ENCODE measurements around the gene FOXA1. TPM values are rescaled to one million over a fixed set of nuclear protein-coding genes. Genes with fewer than 3 reads are reported as not detected.

Gene FOXA1
- total RNA-seq, 1 donor from 2014 or later, result not detected

DNA sequence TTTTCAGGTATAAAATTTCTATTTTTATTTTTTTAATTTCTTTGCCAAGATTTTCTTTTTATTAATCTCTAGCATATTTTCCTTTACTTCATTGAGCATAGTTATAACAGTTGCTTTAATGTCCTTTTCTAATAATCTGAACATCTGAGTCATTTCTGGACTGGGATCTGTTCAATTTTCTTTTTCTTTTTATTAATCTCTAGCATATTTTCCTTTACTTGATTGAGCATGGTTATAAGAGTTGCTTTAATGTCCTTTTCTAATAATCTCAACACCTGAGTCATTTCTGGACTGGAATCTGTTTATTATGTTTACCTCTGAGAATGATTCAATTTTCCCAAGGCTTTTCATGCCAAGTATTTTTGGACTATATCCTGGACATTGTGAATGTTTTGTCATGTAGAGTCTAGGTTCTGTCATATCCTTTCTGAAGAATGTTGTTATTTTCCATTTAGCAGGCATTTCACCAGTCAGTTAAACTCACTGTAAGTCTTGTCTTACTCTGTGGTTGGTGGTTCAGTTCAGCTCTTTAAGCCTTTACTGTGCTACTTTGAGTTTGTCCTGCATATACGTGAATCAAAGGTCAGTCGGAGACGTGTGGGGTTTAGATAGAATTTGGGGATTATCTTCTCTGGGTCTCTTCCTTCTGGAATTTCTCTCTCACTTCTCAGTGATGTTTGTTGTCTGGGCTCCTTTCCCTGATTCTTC lies 20.7 kb upstream of the FOXA1 start:
- H3K4me3 Mint-ChIP-seq (ENCODE audit: unreplicated experiment), result no peak overlapping the region
- no peak for DNase-seq
- no peak overlapping the region for H3K27ac Mint-ChIP-seq (ENCODE audit: unreplicated experiment)
- TF ChIP-seq, protein P1, sequence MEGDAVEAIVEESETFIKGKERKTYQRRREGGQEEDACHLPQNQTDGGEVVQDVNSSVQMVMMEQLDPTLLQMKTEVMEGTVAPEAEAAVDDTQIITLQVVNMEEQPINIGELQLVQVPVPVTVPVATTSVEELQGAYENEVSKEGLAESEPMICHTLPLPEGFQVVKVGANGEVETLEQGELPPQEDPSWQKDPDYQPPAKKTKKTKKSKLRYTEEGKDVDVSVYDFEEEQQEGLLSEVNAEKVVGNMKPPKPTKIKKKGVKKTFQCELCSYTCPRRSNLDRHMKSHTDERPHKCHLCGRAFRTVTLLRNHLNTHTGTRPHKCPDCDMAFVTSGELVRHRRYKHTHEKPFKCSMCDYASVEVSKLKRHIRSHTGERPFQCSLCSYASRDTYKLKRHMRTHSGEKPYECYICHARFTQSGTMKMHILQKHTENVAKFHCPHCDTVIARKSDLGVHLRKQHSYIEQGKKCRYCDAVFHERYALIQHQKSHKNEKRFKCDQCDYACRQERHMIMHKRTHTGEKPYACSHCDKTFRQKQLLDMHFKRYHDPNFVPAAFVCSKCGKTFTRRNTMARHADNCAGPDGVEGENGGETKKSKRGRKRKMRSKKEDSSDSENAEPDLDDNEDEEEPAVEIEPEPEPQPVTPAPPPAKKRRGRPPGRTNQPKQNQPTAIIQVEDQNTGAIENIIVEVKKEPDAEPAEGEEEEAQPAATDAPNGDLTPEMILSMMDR (IDR thresholded peaks at IDR 0.05; ENCODE audit: partially characterized antibody, unreplicated experiment), result no peak
- H3K36me3 Mint-ChIP-seq (ENCODE audit: unreplicated experiment), result peaks cover 31% of the 10 kb centered on the region
- H3K4me1 Mint-ChIP-seq (ENCODE audit: low read depth, unreplicated experiment), result no peaks in the 10 kb centered on the region
- H3K9me3 Mint-ChIP-seq (ENCODE audit: unreplicated experiment), result peaks cover 6% of the 10 kb centered on the region
- peaks cover 6% of the 10 kb centered on the region for H3K27me3 Mint-ChIP-seq (ENCODE audit: unreplicated experiment)

DNA sequence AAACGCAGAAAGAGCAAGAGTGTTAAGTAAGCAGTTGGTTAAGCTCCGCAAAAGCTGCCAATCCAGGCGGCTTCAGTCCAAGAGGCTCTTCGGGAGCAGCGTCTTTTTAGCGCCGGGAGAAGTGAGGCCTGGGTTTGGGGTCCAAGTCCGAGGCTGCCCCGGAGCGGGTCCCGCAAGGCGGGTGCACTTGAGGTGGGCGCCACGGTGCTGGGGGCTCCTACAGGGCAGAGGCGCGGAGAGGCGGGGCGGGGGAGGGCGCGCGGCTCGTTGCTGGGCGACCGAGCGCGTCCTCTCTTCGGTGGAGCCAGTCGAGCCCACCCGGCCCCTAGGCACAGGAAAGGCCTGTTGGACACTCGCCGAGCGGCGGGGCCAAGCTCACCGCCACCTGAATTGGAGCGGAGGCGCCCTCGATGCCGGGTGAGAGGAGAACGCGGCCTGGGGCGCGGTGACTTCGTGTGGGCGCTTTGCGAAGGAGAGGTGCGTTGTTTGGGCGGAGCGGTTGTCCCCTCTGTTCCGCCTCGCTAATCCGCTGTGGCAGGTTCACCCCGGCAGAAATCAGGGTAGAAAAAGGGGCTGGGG lies 16.0 kb upstream of the FOXA1 start:
- TF ChIP-seq, protein P1 (IDR thresholded peaks at IDR 0.05; ENCODE audit: partially characterized antibody, unreplicated experiment), result no peak
- no peak overlapping the region for H3K27ac Mint-ChIP-seq (ENCODE audit: unreplicated experiment)
- peaks cover 38% of the 10 kb centered on the region for H3K36me3 Mint-ChIP-seq (ENCODE audit: unreplicated experiment)
- H3K4me1 Mint-ChIP-seq (ENCODE audit: low read depth, unreplicated experiment), result no peaks in the 10 kb centered on the region
- DNase-seq, result no peak
- peaks cover 12% of the 10 kb centered on the region for H3K27me3 Mint-ChIP-seq (ENCODE audit: unreplicated experiment)
- H3K9me3 Mint-ChIP-seq (ENCODE audit: unreplicated experiment), result peaks cover 13% of the 10 kb centered on the region
- H3K4me3 Mint-ChIP-seq (ENCODE audit: unreplicated experiment), result peak overlapping the region; percentile 67

DNA sequence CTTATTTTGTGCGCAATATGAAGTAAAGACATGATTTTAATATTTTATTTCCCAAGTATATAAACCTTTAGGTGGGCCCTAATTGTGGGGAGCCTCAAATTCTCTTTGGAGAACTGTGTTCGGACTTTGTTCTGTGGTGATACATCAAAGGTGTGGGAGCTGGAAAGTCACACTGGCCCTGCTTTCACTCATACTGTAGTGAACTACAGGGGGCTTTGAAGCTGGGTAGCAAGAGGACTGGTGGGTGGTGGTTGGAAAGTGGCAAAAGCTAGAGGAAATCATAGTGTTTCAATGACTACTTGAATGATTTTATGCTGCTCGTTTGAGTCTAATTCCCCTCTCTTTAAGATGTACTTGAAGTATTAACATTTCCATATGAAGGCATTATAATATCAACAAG lies 13.6 kb upstream of the FOXA1 start:
- no peak for DNase-seq
- no peak overlapping the region for H3K4me3 Mint-ChIP-seq (ENCODE audit: unreplicated experiment)
- H3K27ac Mint-ChIP-seq (ENCODE audit: unreplicated experiment), result no peak overlapping the region
- TF ChIP-seq, protein P1 (IDR thresholded peaks at IDR 0.05; ENCODE audit: partially characterized antibody, unreplicated experiment), result no peak
- peaks cover 19% of the 10 kb centered on the region for H3K27me3 Mint-ChIP-seq (ENCODE audit: unreplicated experiment)
- no peaks in the 10 kb centered on the region for H3K4me1 Mint-ChIP-seq (ENCODE audit: low read depth, unreplicated experiment)
- H3K36me3 Mint-ChIP-seq (ENCODE audit: unreplicated experiment), result peaks cover 25% of the 10 kb centered on the region
- H3K9me3 Mint-ChIP-seq (ENCODE audit: unreplicated experiment), result peaks cover 11% of the 10 kb centered on the region

DNA sequence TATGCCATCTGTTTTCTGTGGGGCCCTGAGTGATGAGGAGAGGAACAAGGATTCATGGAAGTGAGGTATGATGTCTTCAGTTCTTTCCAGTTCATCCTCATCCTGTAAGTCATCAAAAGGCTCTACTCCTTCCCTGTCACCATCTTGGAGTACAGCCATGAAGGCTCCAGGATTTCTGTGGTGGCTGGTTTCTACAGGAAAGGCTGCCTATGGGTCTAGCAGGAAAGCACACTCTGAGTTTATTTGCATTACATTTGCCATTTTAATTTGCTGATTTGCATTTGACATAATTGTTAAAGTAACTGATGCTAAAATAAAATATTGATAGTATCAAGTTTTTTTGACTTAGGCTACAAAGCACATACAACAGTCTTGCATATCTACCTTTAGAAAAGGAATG lies 11.6 kb upstream of the FOXA1 start:
- Mint-ChIP-seq H3K27ac (ENCODE audit: unreplicated experiment) (no peak overlapping the region), H3K4me1 (ENCODE audit: low read depth, unreplicated experiment) (no peaks in the 10 kb centered on the region), H3K9me3 (ENCODE audit: unreplicated experiment) (peaks cover 10% of the 10 kb centered on the region), H3K36me3 (ENCODE audit: unreplicated experiment) (peaks cover 19% of the 10 kb centered on the region), H3K27me3 (ENCODE audit: unreplicated experiment) (peaks cover 27% of the 10 kb centered on the region), H3K4me3 (ENCODE audit: unreplicated experiment) (no peak overlapping the region)
- TF ChIP-seq, protein P1 (IDR thresholded peaks at IDR 0.05; ENCODE audit: partially characterized antibody, unreplicated experiment), result no peak
- no peak for DNase-seq

DNA sequence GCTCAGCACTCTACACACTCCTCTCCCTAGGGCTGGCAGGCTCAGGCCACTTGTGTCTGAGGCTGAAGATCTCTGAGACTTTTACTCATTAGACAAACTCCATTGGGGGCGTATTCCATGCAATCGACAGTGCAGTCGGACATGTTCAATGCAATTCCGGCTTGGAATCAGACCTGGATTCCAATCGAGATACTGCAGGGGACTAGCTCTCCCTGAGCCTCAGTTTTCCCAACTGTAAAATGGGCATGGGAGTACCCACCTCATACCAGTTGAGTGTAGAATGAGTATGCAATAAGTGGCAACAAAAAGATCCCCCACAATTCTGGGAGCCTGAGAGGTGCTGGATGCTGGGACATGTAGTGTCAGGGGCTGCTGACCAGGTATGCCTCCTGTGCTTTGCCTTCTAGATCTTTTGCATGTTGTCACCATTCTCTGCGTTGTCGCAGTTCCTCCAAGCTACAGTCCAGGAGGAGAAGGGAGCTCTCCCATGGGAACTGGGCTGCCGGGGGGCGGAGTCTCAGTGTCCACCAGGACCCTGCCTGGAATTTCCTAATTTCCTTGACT lies 8.7 kb upstream of the FOXA1 start:
- DNase-seq, result no peak
- Mint-ChIP-seq H3K4me1 (ENCODE audit: low read depth, unreplicated experiment) (peaks cover 2% of the 10 kb centered on the region), H3K36me3 (ENCODE audit: unreplicated experiment) (no peaks in the 10 kb centered on the region), H3K9me3 (ENCODE audit: unreplicated experiment) (peaks cover 2% of the 10 kb centered on the region), H3K27me3 (ENCODE audit: unreplicated experiment) (peaks cover 29% of the 10 kb centered on the region), H3K27ac (ENCODE audit: unreplicated experiment) (no peak overlapping the region), H3K4me3 (ENCODE audit: unreplicated experiment) (no peak overlapping the region)
- TF ChIP-seq, protein P1 (IDR thresholded peaks at IDR 0.05; ENCODE audit: partially characterized antibody, unreplicated experiment), result no peak

Data from glutamatergic neuron (in vitro differentiated cells).